GM12878 (cell line): ENCODE measurements around the gene ARID1A. TPM values are rescaled to one million over a fixed set of nuclear protein-coding genes. Genes with fewer than 3 reads are reported as not detected.

Source experiments
- ATAC-seq: fragments of 200-7000 bp; cut with Tn5 transposase; 3 replicates; pipeline ENCODE4 v1.9.1; 2020; ENCODE audit warnings: mild to moderate bottlenecking, moderate library complexity
- BruUV-seq: library from RNA; stranded (reverse); fragments of 400-500 nt; replicated peaks from 2 replicates; lab custom pipeline; 2021; lab: Mats Ljungman, UMichigan
- CTCF ChIA-PET: fragments of 300-600 bp; sonication (Branson Sonifier 250); formaldehyde crosslinking; extraction: SDS; loops from one replicate; lab custom pipeline; 2021; ENCODE audit warnings: inconsistent platforms; lab: Yijun Ruan, JAX
- POLR2A ChIA-PET: fragments of 350-600 bp; formaldehyde crosslinking; extraction: SDS; loops from one replicate; lab custom pipeline; 2021; ENCODE audit warnings: inconsistent platforms; lab: Charles Lee
- RAD21 ChIA-PET: fragments of 300-600 bp; sonication (Branson Sonifier 250); formaldehyde crosslinking; loops from one replicate; lab custom pipeline; 2023; ENCODE audit warnings: antibody characterized with exemption; ENCODE audit not compliant: unreplicated experiment; lab: Charles Lee
- SMC1A ChIA-PET: fragments of 300-600 bp; sonication (Branson Sonifier 250); formaldehyde crosslinking; loops from one replicate; lab custom pipeline; 2023; ENCODE audit not compliant: unreplicated experiment, uncharacterized antibody; lab: Charles Lee
- DNase-seq: peaks from one replicate; pipeline ENCODE4 v3.0.0-alpha.2; 2011; ENCODE audit warnings: low read depth, low spot score
- FAIRE-seq: peaks from 3 replicates; lab custom pipeline; 2011; peaks lifted over from hg19 to GRCh38; lab: Jason Lieb, UNC
- H2AFZ ChIP-seq: 2 replicates; pipeline ENCODE4 v1.6.0; 2011; ENCODE audit warnings: low read depth, low read length, control low read depth; ENCODE audit not compliant: control insufficient read depth
- H3K27ac ChIP-seq: 2 replicates; pipeline ENCODE4 v1.5.1; 2011; ENCODE audit warnings: control low read depth; ENCODE audit not compliant: control insufficient read depth, insufficient read depth
- H3K27me3 ChIP-seq, 2 experiments: replicated peaks in 1 of 2; 2 replicates each; pipeline versions ENCODE4 v1.6.0 to v1.6.1; 2011; ENCODE audit warnings: low read length in 1 of 2; ENCODE audit not compliant: control insufficient read depth in 2 of 2, insufficient read depth in 2 of 2
- H3K36me3 ChIP-seq, 2 experiments: 2 replicates each; pipeline ENCODE4 v1.5.1; 2011; ENCODE audit warnings: low read length in 1 of 2; ENCODE audit not compliant: control insufficient read depth in 2 of 2, insufficient read depth in 2 of 2
- H3K4me1 ChIP-seq: 2 replicates; pipeline ENCODE4 v1.6.1; 2011; ENCODE audit warnings: mild to moderate bottlenecking, low read length, moderate library complexity, mixed read lengths; ENCODE audit not compliant: control insufficient read depth, insufficient read depth
- H3K4me2 ChIP-seq: 2 replicates; pipeline ENCODE4 v1.6.0; 2011; ENCODE audit warnings: control low read depth; ENCODE audit not compliant: control insufficient read depth, insufficient read depth
- H3K4me3 ChIP-seq: fragments of 200-600 bp; sonication (generic); 2 replicates; pipeline ENCODE4 v1.5.1; 2016
- H3K79me2 ChIP-seq: 2 replicates; pipeline ENCODE4 v1.6.0; 2011; ENCODE audit warnings: low read length; ENCODE audit not compliant: control insufficient read depth, insufficient read depth
- H3K9ac ChIP-seq: 2 replicates; pipeline ENCODE4 v1.8.0; 2011; ENCODE audit warnings: low read length, control low read depth, mixed read lengths; ENCODE audit not compliant: control insufficient read depth, insufficient read depth
- H3K9me3 ChIP-seq: replicated peaks from 3 replicates; pipeline ENCODE4 v1.5.1; 2011; ENCODE audit warnings: mild to moderate bottlenecking, low read length; ENCODE audit not compliant: control insufficient read depth, insufficient read depth
- H4K20me1 ChIP-seq: 2 replicates; pipeline ENCODE4 v1.6.0; 2011; ENCODE audit not compliant: control insufficient read depth, insufficient read depth
- ASH2L ChIP-seq: fragments of 300-600, 200-600 bp; sonication (generic); IDR thresholded peaks from 2 replicates; pipeline ENCODE4 v1.6.1; 2017; ENCODE audit warnings: low read depth, mild to moderate bottlenecking, borderline replicate concordance
- BRCA1 ChIP-seq: IDR thresholded peaks from 2 replicates; pipeline ENCODE4 v1.6.1; 2011; ENCODE audit warnings: low read depth, low read length, improper control_type of control experiment
- DPF2 ChIP-seq: fragments of 450-650 bp; IDR thresholded peaks from 2 replicates; pipeline ENCODE4 v1.6.1; 2017; ENCODE audit warnings: mild to moderate bottlenecking
- ETV6 ChIP-seq, 2 experiments: fragments of 450-650 bp in 1 of 2; IDR thresholded peaks in 1 of 2; conservative IDR thresholded peaks in 1 of 2; 2 replicates each; pipeline ENCODE4 v1.6.1; 2014; ENCODE audit warnings: antibody characterized with exemption in 1 of 2, borderline replicate concordance in 1 of 2, low read depth in 1 of 2, mild to moderate bottlenecking in 1 of 2, moderate library complexity in 1 of 2
- FOXK2 ChIP-seq: fragments of 450-650 bp; IDR thresholded peaks from 2 replicates; pipeline ENCODE4 v1.6.1; 2017; ENCODE audit warnings: mild to moderate bottlenecking, moderate library complexity
- HDGF ChIP-seq: fragments of 450-650 bp; IDR thresholded peaks from 2 replicates; pipeline ENCODE4 v1.6.1; 2016; ENCODE audit warnings: antibody characterized with exemption
- JUNB ChIP-seq: IDR thresholded peaks from 2 replicates; pipeline ENCODE4 v1.6.1; 2016; ENCODE audit warnings: antibody characterized with exemption, mild to moderate bottlenecking
- MTA2 ChIP-seq: fragments of 450-650 bp; IDR thresholded peaks from 2 replicates; pipeline ENCODE4 v1.6.1; 2016; ENCODE audit warnings: low read depth, mild to moderate bottlenecking, moderate library complexity
- MTA3 ChIP-seq: IDR thresholded peaks from 2 replicates; pipeline ENCODE4 v1.6.1; 2012; ENCODE audit warnings: low read length, inconsistent platforms, borderline replicate concordance
- NFYA ChIP-seq: IDR thresholded peaks from 2 replicates; pipeline ENCODE4 v1.6.1; 2011; ENCODE audit warnings: low read depth, mild to moderate bottlenecking, low read length, improper control_type of control experiment, borderline replicate concordance
- NR2C1 ChIP-seq: fragments of 450-650 bp; IDR thresholded peaks from 2 replicates; pipeline ENCODE4 v1.6.1; 2017; ENCODE audit warnings: antibody characterized with exemption, mild to moderate bottlenecking, moderate library complexity
- SMAD5 ChIP-seq: IDR thresholded peaks from 2 replicates; pipeline ENCODE4 v1.6.1; 2016; ENCODE audit warnings: antibody characterized with exemption, low read depth
- SMARCA5 ChIP-seq: fragments of 450-650 bp; IDR thresholded peaks from 2 replicates; pipeline ENCODE4 v1.6.1; 2017; ENCODE audit warnings: mild to moderate bottlenecking
- TCF7 ChIP-seq: IDR thresholded peaks from 2 replicates; pipeline ENCODE4 v1.6.1; 2014; ENCODE audit warnings: antibody characterized with exemption, borderline replicate concordance
- WRNIP1 ChIP-seq: IDR thresholded peaks from 2 replicates; pipeline ENCODE4 v1.6.1; 2011; ENCODE audit warnings: low read depth, low read length, improper control_type of control experiment, borderline replicate concordance
- YBX1 ChIP-seq: fragments of 450-650 bp; IDR thresholded peaks from 2 replicates; pipeline ENCODE4 v1.6.1; 2016; ENCODE audit warnings: antibody characterized with exemption
- WGBS: methylation state at CpG from one replicate; pipeline ENCODE4 v1.1.6; 2016; ENCODE audit warnings: low lambda C conversion rate; ENCODE audit not compliant: insufficient replicate concordance, insufficient coverage; ENCODE audit errors: missing lambda C conversion rate; 5-methylcytosine and 5-hydroxymethylcytosine counted together
- in situ Hi-C: fragments of 300-500 bp; cut with MboI; formaldehyde crosslinking; loops from 9 replicates; pipeline ENCODE4 v1.14.3; 2018; ENCODE audit warnings: mixed read lengths
- intact Hi-C: fragments of 100-400 bp; cut with micrococcal nuclease; formaldehyde crosslinking; loops from one replicate; pipeline ENCODE4 v1.14.2; 2022; ENCODE audit not compliant: unreplicated experiment
- polyA plus RNA-seq, 11 experiments: library from polyadenylated mRNA; depleted of rRNA in 4 of 11; unstranded in 6 of 11; stranded (reverse) in 5 of 11; fragments of >200 nt; fragmentation: Nextera tagmentation in 4 of 11; fragmentation: Illumina TruSeq in 1 of 11; extraction: Ambion mirVana in 4 of 11; extraction: Trizol in 1 of 11; gene quantifications; 1 replicate in 1 of 11; 2 replicates in 10 of 11; pipeline versions ENCODE4 v1.2.1 to v1.2.3, GENCODE V29; 2011 to 2016; ENCODE audit warnings: inconsistent platforms in 2 of 11, missing spikeins in 2 of 11, low read depth in 1 of 11
- total RNA-seq, 4 experiments: library from RNA; depleted of rRNA in 3 of 4; stranded (reverse); fragments of >200 nt in 3 of 4; fragmentation: Illumina TruSeq in 1 of 4; extraction: Trizol in 1 of 4; gene quantifications; 2 replicates each; pipeline versions ENCODE4 v1.2.1 to v1.2.3, GENCODE V29; 2013 to 2021
- TF ChIP-seq, protein P1 (sequence below): IDR thresholded peaks from 2 replicates; pipeline ENCODE4 v1.6.1; 2012; ENCODE audit warnings: low read depth, low read length, improper control_type of control experiment

ARID1A gene
- total and polyA plus RNA-seq, 10 of the 15 experiments (the other 5 are each of a cell fraction or from before 2014, with no cell fraction given) = 10.0 to 98.0 (median 23.5) TPM

DNA sequence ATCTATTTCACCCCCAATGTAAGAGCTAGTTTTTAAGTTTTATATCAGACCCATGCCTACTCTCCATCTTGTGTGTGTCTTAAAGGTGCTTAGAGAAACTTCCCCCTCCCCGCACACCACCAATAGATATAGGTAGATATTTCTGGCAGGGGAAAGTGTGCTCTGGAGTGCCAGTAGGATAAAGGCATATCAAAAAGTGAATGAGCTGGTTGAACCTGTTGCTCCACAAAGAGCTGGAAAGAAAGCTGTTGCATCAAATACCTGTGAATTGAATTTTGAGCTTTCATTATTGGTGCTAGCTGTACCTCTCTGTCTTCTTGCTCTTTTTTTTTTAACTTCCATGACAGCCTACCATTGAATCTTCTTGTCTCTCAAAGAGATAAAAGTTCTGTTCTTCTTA lies 32.8 kb downstream of the ARID1A start:
- ChIA-PET POLR2A (interaction anchor here (0.6 to 2.9 kb wide), 6 partner anchors 14 to 96 kb away, joined by 3 to 9 read pairs (median 4); no protein-coding TSS in a partner anchor), CTCF (interaction anchor here (0.6 to 2.3 kb wide), 9 partner anchors 11 to 319 kb away, joined by 3 to 12 read pairs (median 4); no protein-coding TSS in a partner anchor), RAD21 (interaction anchor here (1.2 to 3.7 kb wide), 5 partner anchors 14 to 61 kb away, joined by 3 to 11 read pairs (median 5); no protein-coding TSS in a partner anchor), SMC1A (interaction anchor here (1.0 to 10.0 kb wide), 13 partner anchors 11 to 129 kb away, joined by 3 to 128 read pairs (median 6); partner anchors contain the start of gene PIGV)
- H3K4me3 ChIP-seq = no peak overlapping the region
- no peak for TF ChIP-seq NR2C1
- TF ChIP-seq YBX1 = no peak
- TF ChIP-seq JUNB = no peak
- no peak for TF ChIP-seq NFYA
- no peak overlapping the region for H3K9ac ChIP-seq
- peaks cover 4% of the 10 kb centered on the region; the same call in 1 of the 2 replicates for H4K20me1 ChIP-seq
- 100% methylated on average over 1 of the region's 1 CpG for WGBS
- in situ Hi-C loops = no loop called here
- H3K79me2 ChIP-seq = peaks cover 64% of the 10 kb centered on the region
- H3K4me2 ChIP-seq = no peak overlapping the region
- no peaks in the 10 kb centered on the region for H3K9me3 ChIP-seq
- H3K4me1 ChIP-seq = peaks cover 25% of the 10 kb centered on the region
- peaks cover 17 to 22% of the 10 kb centered on the region in 2 experiments for H3K36me3 ChIP-seq
- H2AFZ ChIP-seq = no peak overlapping the region
- BruUV-seq = no TSS peak
- intact Hi-C loops = no loop called here
- no peak overlapping the region for H3K27ac ChIP-seq
- ATAC-seq (no peak), FAIRE-seq (no peak), DNase-seq (no peak)
- H3K27me3 ChIP-seq = no peaks in the 10 kb centered on the region

DNA sequence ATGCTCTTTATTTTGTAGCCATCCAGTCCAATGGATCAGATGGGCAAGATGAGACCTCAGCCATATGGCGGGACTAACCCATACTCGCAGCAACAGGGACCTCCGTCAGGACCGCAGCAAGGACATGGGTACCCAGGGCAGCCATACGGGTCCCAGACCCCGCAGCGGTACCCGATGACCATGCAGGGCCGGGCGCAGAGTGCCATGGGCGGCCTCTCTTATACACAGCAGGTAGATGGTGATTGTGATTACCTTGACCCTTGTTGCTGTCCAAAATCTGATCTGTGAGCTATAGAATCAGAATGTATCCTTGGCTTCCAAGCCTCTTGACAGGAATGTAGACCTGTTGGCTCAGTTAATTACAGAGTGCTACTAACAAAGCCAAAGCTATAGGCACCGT lies 33.8 kb downstream of the ARID1A start:
- CTCF ChIA-PET = interaction anchor here (0.6 to 0.9 kb wide), 2 partner anchors 52 to 66 kb away, joined by 3 to 4 read pairs; no protein-coding TSS in a partner anchor
- WGBS = 98% methylated on average over 12 of the region's 12 CpGs
- RAD21 ChIA-PET = interaction anchor here (3.7 kb wide), 1 partner anchor 60 kb away, joined by 11 read pairs; no protein-coding TSS in a partner anchor
- in situ Hi-C loops (no loop called here), intact Hi-C loops (no loop called here)
- no TSS peak for BruUV-seq
- no peak for ATAC-seq
- Histone ChIP-seq H2AFZ (no peak overlapping the region), H3K4me1 (peaks cover 20% of the 10 kb centered on the region), H3K27ac (no peak overlapping the region), H3K79me2 (peaks cover 57% of the 10 kb centered on the region), H3K4me2 (no peak overlapping the region), H3K36me3 (peaks cover 22 to 27% of the 10 kb centered on the region in 2 experiments), H3K4me3 (no peak overlapping the region), H4K20me1 (peaks cover 2% of the 10 kb centered on the region; the same call in 1 of the 2 replicates), H3K27me3 (no peaks in the 10 kb centered on the region), H3K9ac (no peak overlapping the region), H3K9me3 (no peaks in the 10 kb centered on the region)
- no peak for FAIRE-seq
- DNase-seq = no peak
- POLR2A ChIA-PET = interaction anchor here (0.5 to 2.9 kb wide), 4 partner anchors 13 to 768 kb away, joined by 4 to 9 read pairs (median 4); no protein-coding TSS in a partner anchor
- SMC1A ChIA-PET = interaction anchor here (0.7 to 10.0 kb wide), 5 partner anchors 12 to 60 kb away, joined by 3 to 128 read pairs (median 28); partner anchors contain the start of gene PIGV
- TF ChIP-seq WRNIP1 = no peak
- no peak for TF ChIP-seq BRCA1
- no peak for TF ChIP-seq ETV6 (conservative IDR thresholded peaks at IDR 0.05 in 1 of 2, IDR thresholded peaks at IDR 0.05 in 1 of 2; ENCODE audit: borderline replicate concordance in 1 of 2, low read depth in 1 of 2)
- no peak for TF ChIP-seq MTA3
- no peak for TF ChIP-seq TCF7
- TF ChIP-seq ASH2L = no peak
- TF ChIP-seq, protein P1, sequence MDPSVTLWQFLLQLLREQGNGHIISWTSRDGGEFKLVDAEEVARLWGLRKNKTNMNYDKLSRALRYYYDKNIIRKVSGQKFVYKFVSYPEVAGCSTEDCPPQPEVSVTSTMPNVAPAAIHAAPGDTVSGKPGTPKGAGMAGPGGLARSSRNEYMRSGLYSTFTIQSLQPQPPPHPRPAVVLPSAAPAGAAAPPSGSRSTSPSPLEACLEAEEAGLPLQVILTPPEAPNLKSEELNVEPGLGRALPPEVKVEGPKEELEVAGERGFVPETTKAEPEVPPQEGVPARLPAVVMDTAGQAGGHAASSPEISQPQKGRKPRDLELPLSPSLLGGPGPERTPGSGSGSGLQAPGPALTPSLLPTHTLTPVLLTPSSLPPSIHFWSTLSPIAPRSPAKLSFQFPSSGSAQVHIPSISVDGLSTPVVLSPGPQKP = no peak
- no peak for TF ChIP-seq SMARCA5
- TF ChIP-seq MTA2 = no peak
- TF ChIP-seq DPF2 = no peak
- TF ChIP-seq SMAD5 = no peak
- TF ChIP-seq FOXK2 = no peak
- TF ChIP-seq HDGF = no peak
